Activated CD8-positive, alpha-beta T cell treated with anti-CD3 and anti-CD28 coated beads for 36 hours (primary cell): ENCODE measurements around the gene COL25A1. TPM values are rescaled to one million over a fixed set of nuclear protein-coding genes. Genes with fewer than 3 reads are reported as not detected.

ENCODE experiments used
- ATAC-seq: fragments of 200-7000 bp; cut with Tn5 transposase; one replicate; pipeline ENCODE4 v1.10.0; 2021; ENCODE audit warnings: mild to moderate bottlenecking, moderate library complexity
- CTCF ChIA-PET: fragments of 350-600 bp; sonication (Branson Sonifier 250); formaldehyde crosslinking; loops from one replicate; lab custom pipeline; 2021; ENCODE audit warnings: antibody characterized with exemption; lab: Charles Lee
- POLR2A ChIA-PET: fragments of 350-600 bp; sonication (Branson Sonifier 250); formaldehyde crosslinking; loops from one replicate; lab custom pipeline; 2021; ENCODE audit warnings: antibody characterized with exemption; lab: Charles Lee
- DNase-seq: peaks from one replicate; pipeline ENCODE4 v3.0.0-alpha.2; 2020
- H3K27ac Mint-ChIP-seq: one replicate; pipeline ENCODE4 v1.8.0; 2021; ENCODE audit warnings: mild to moderate bottlenecking, mixed read lengths
- H3K27me3 Mint-ChIP-seq: one replicate; pipeline ENCODE4 v1.8.0; 2021; ENCODE audit warnings: mixed read lengths
- H3K36me3 Mint-ChIP-seq: one replicate; pipeline ENCODE4 v1.8.0; 2021; ENCODE audit warnings: low read depth, mixed read lengths
- H3K4me1 Mint-ChIP-seq: one replicate; pipeline ENCODE4 v1.8.0; 2021; ENCODE audit warnings: low read depth, mixed read lengths
- H3K4me3 Mint-ChIP-seq: one replicate; pipeline ENCODE4 v1.8.0; 2021; ENCODE audit warnings: mild to moderate bottlenecking, moderate library complexity, mixed read lengths
- H3K9me3 Mint-ChIP-seq: one replicate; pipeline ENCODE4 v1.8.0; 2021; ENCODE audit warnings: mixed read lengths
- CTCF ChIP-seq: fragments of 200-600 bp; IDR thresholded peaks from one replicate; pipeline ENCODE4 v1.8.0; 2022; ENCODE audit warnings: antibody characterized with exemption, mild to moderate bottlenecking
- intact Hi-C: fragments of 100-400 bp; cut with micrococcal nuclease; formaldehyde crosslinking; loops from one replicate; pipeline ENCODE4 v1.10.0; 2022
- total RNA-seq, 2 experiments: library from RNA; stranded (reverse); gene quantifications; one replicate each; pipeline ENCODE4 v1.2.3, GENCODE V29; 2021

The COL25A1 gene
- total RNA-seq, 2 experiments from 2014 or later, result not detected

- intact Hi-C loops, result no loop called here
- H3K36me3 Mint-ChIP-seq, result no peaks in the 10 kb centered on the region
- ChIA-PET POLR2A (no interaction called here), CTCF (no interaction called here)
- no peak overlapping the region for H3K27ac Mint-ChIP-seq
- H3K9me3 Mint-ChIP-seq, result no peaks in the 10 kb centered on the region
- DNase-seq, result no peak
- ATAC-seq, result no peak
- H3K4me3 Mint-ChIP-seq, result no peak overlapping the region
- peak; percentile 25 for TF ChIP-seq CTCF
- H3K27me3 Mint-ChIP-seq, result peaks cover 7% of the 10 kb centered on the region
- H3K4me1 Mint-ChIP-seq, result no peaks in the 10 kb centered on the region
Observed at GRCh38 chr4:108868606-108869227, 433.7 kb downstream of the COL25A1 start.

DNA sequence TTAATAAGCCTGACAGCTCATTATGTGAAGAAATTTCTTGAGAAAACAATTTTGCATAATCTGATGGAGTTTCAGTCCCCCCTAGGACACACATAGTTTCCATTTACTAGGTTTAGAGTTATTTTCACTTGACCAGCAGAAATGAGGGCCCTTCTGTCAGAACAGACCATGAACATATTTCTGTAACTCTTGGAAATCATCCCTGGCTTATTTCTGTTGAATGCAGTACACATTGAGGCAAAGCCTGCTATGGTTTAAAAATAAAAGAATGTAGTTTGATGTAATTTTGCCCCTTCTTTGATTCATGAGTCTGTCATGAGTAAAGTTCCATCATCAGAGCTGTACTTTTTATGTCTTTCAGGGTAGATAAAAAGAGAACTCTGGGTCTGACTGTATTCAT, 435.0 kb downstream of the COL25A1 start:
- TF ChIP-seq CTCF, result no peak
- ChIA-PET POLR2A (no interaction called here), CTCF (no interaction called here)
- no peaks in the 10 kb centered on the region for H3K9me3 Mint-ChIP-seq
- ATAC-seq (no peak), DNase-seq (no peak)
- H3K4me1 Mint-ChIP-seq, result no peaks in the 10 kb centered on the region
- intact Hi-C loops, result no loop called here
- H3K27me3 Mint-ChIP-seq, result peaks cover 7% of the 10 kb centered on the region
- no peak overlapping the region for H3K27ac Mint-ChIP-seq
- H3K36me3 Mint-ChIP-seq, result no peaks in the 10 kb centered on the region
- no peak overlapping the region for H3K4me3 Mint-ChIP-seq

GRCh38 chr4:108861334-108861733, 441.1 kb downstream of the COL25A1 start:
- Mint-ChIP-seq H3K9me3 (no peaks in the 10 kb centered on the region), H3K27ac (no peak overlapping the region), H3K27me3 (no peaks in the 10 kb centered on the region), H3K36me3 (no peaks in the 10 kb centered on the region), H3K4me1 (no peaks in the 10 kb centered on the region), H3K4me3 (no peak overlapping the region)
- no peak for TF ChIP-seq CTCF
- ATAC-seq (no peak), DNase-seq (peak; percentile 13)
- intact Hi-C loops, result no loop called here
- ChIA-PET POLR2A (no interaction called here), CTCF (no interaction called here)

- Mint-ChIP-seq H3K36me3 (no peaks in the 10 kb centered on the region), H3K27me3 (peaks cover 4% of the 10 kb centered on the region), H3K27ac (no peak overlapping the region), H3K4me3 (no peak overlapping the region), H3K4me1 (peaks cover 12% of the 10 kb centered on the region), H3K9me3 (no peaks in the 10 kb centered on the region)
- ChIA-PET CTCF (no interaction called here), POLR2A (no interaction called here)
- ATAC-seq (no peak), DNase-seq (no peak)
- no peak for TF ChIP-seq CTCF
- intact Hi-C loops, result no loop called here
Observed at GRCh38 chr4:108854786-108855185, 447.7 kb downstream of the COL25A1 start.

GRCh38 chr4:108852691-108853090, 449.8 kb downstream of the COL25A1 start:
- no peak for TF ChIP-seq CTCF
- no peak overlapping the region for H3K4me3 Mint-ChIP-seq
- H3K27me3 Mint-ChIP-seq, result peaks cover 4% of the 10 kb centered on the region
- intact Hi-C loops, result no loop called here
- ChIA-PET POLR2A (no interaction called here), CTCF (no interaction called here)
- no peaks in the 10 kb centered on the region for H3K9me3 Mint-ChIP-seq
- DNase-seq (no peak), ATAC-seq (no peak)
- peaks cover 15% of the 10 kb centered on the region for H3K4me1 Mint-ChIP-seq
- H3K36me3 Mint-ChIP-seq, result no peaks in the 10 kb centered on the region
- no peak overlapping the region for H3K27ac Mint-ChIP-seq
